Mesenchymal stem cell (in vitro differentiated cells and primary cell): ENCODE results near the gene RBBP8NL.
A peak's percentile ranks its signal among the peaks of the same experiment; 100 is the strongest.

Experiments
- DNase-seq: peaks from one replicate; pipeline ENCODE4 v3.0.0-alpha.2; 2013
- H2AFZ ChIP-seq: one replicate; pipeline ENCODE4 v1.6.1; 2013; ENCODE audit warnings: low read depth, mild to moderate bottlenecking, control low read depth, inconsistent platforms, low read length, moderate library complexity
- H2AK5ac ChIP-seq: 2 replicates; pipeline ENCODE4 v1.6.1; 2013; ENCODE audit warnings: low read length, moderate library complexity, mild to moderate bottlenecking, inconsistent platforms; ENCODE audit not compliant: severe bottlenecking
- H2BK120ac ChIP-seq: one replicate; pipeline ENCODE4 v1.6.1; 2013; ENCODE audit warnings: low read depth, mild to moderate bottlenecking, inconsistent platforms, low read length, moderate library complexity
- H2BK12ac ChIP-seq, 2 experiments: one replicate each; pipeline ENCODE4 v1.6.1; 2013; ENCODE audit warnings: inconsistent platforms in 2 of 2, low read length in 2 of 2, mild to moderate bottlenecking in 2 of 2, moderate library complexity in 2 of 2, control low read depth in 1 of 2
- H2BK15ac ChIP-seq: one replicate; pipeline ENCODE4 v1.6.1; 2013; ENCODE audit warnings: mild to moderate bottlenecking, low read depth, inconsistent platforms; ENCODE audit not compliant: poor library complexity, severe bottlenecking
- H2BK5ac ChIP-seq: 2 replicates; pipeline ENCODE4 v1.6.1; 2013; ENCODE audit warnings: low read depth, mild to moderate bottlenecking, low read length, control low read depth, inconsistent platforms; ENCODE audit not compliant: poor library complexity, severe bottlenecking
- H3K14ac ChIP-seq, 2 experiments: one replicate each; pipeline ENCODE4 v1.6.1; 2013; ENCODE audit warnings: inconsistent platforms in 2 of 2, low read length in 2 of 2, control low read depth in 1 of 2, mild to moderate bottlenecking in 1 of 2, moderate library complexity in 1 of 2
- H3K18ac ChIP-seq, 2 experiments: one replicate each; pipeline ENCODE4 v1.6.1; 2013; ENCODE audit warnings: inconsistent platforms in 2 of 2, low read length in 2 of 2, control low read depth in 1 of 2, low read depth in 1 of 2, mild to moderate bottlenecking in 1 of 2
- H3K23ac ChIP-seq, 2 experiments: one replicate each; pipeline ENCODE4 v1.6.1; 2013; ENCODE audit warnings: inconsistent platforms in 2 of 2, low read length in 2 of 2, mild to moderate bottlenecking in 2 of 2, moderate library complexity in 2 of 2, control low read depth in 1 of 2
- H3K27ac ChIP-seq: 2 replicates; pipeline ENCODE4 v1.5.1; 2013; ENCODE audit warnings: mild to moderate bottlenecking, moderate library complexity, low read length, control low read depth, inconsistent platforms; ENCODE audit not compliant: poor library complexity, severe bottlenecking
- H3K27me3 ChIP-seq, 2 experiments: 2 replicates each; pipeline versions ENCODE4 v1.6.1 to v1.7.0; 2013; ENCODE audit warnings: low read length in 2 of 2, mild to moderate bottlenecking in 2 of 2, moderate library complexity in 2 of 2, control low read depth in 1 of 2, inconsistent platforms in 1 of 2; ENCODE audit not compliant: control insufficient read depth in 1 of 2, insufficient read depth in 1 of 2
- H3K36me3 ChIP-seq, 2 experiments: 2 replicates each; pipeline versions ENCODE4 v1.6.1 to v1.7.0; 2013; ENCODE audit warnings: low read length in 2 of 2, control low read depth in 1 of 2, inconsistent platforms in 1 of 2, low read depth in 1 of 2, mild to moderate bottlenecking in 1 of 2; ENCODE audit not compliant: insufficient read depth in 2 of 2, control insufficient read depth in 1 of 2
- H3K4ac ChIP-seq, 2 experiments: one replicate each; pipeline ENCODE4 v1.6.1; 2013; ENCODE audit warnings: inconsistent platforms in 2 of 2, low read length in 2 of 2, mild to moderate bottlenecking in 2 of 2, moderate library complexity in 2 of 2, control low read depth in 1 of 2, low read depth in 1 of 2
- H3K4me1 ChIP-seq: 2 replicates; pipeline ENCODE4 v1.6.1; 2013; ENCODE audit warnings: low read depth, low read length, control low read depth; ENCODE audit not compliant: control insufficient read depth, insufficient read depth
- H3K4me2 ChIP-seq: 2 replicates; pipeline ENCODE4 v1.6.1; 2013; ENCODE audit warnings: low read length, mild to moderate bottlenecking, inconsistent platforms; ENCODE audit not compliant: poor library complexity, severe bottlenecking
- H3K4me3 ChIP-seq, 2 experiments: 2 replicates each; pipeline versions ENCODE4 v1.5.1 to v1.7.0; 2013; ENCODE audit warnings: low read length in 2 of 2, mild to moderate bottlenecking in 2 of 2, control low read depth in 1 of 2, low read depth in 1 of 2; ENCODE audit not compliant: insufficient read depth in 1 of 2
- H3K79me1 ChIP-seq: replicated peaks from 2 replicates; pipeline ENCODE4 v1.6.1; 2013; ENCODE audit warnings: mild to moderate bottlenecking, control low read depth, low read length, inconsistent platforms; ENCODE audit not compliant: poor library complexity, severe bottlenecking
- H3K9ac ChIP-seq: 2 replicates; pipeline ENCODE4 v1.7.0; 2013; ENCODE audit warnings: mild to moderate bottlenecking, low read length, moderate library complexity
- H3K9me3 ChIP-seq: 2 replicates; pipeline ENCODE4 v1.7.0; 2013; ENCODE audit warnings: mild to moderate bottlenecking, low read length; ENCODE audit not compliant: control insufficient read depth
- H4K8ac ChIP-seq: one replicate; pipeline ENCODE4 v1.6.1; 2013; ENCODE audit warnings: inconsistent platforms, mild to moderate bottlenecking, low read length, moderate library complexity
- H4K91ac ChIP-seq: one replicate; pipeline ENCODE4 v1.6.1; 2013; ENCODE audit warnings: mild to moderate bottlenecking, low read length, inconsistent platforms
- WGBS: methylation state at CpG from one replicate; pipeline ENCODE4 v1.1.7; 2013; ENCODE audit warnings: mixed read lengths; 5-methylcytosine and 5-hydroxymethylcytosine counted together

Gene RBBP8NL

DNA sequence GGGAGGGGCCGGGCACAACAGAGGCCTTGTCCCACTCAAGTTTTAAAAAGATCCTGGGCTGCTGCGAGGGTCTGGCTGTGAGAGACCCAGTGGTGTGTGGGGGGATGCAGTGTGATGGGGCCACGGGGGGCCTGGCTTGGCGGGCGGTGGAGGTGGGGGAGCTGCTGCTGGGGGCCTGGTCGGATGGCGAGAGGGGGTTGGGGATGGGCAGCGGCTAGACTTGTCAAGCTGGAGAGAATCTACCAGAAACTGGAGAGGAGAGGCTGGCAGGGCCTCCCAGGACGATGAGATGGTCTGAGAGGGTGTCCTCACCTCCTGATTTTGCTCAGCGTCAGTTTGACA, 35.3 kb downstream of the RBBP8NL start:
- Histone ChIP-seq H3K18ac (no peak overlapping the region), H3K4me2 (no peak overlapping the region), H3K14ac (no peak overlapping the region), H2BK12ac (no peak overlapping the region), H3K27me3 (no peaks in the 10 kb centered on the region), H3K4ac (no peak overlapping the region), H3K9ac (no peak overlapping the region), H4K91ac (no peak overlapping the region), H2AFZ (no peak overlapping the region), H2AK5ac (no peak overlapping the region), H3K4me3 (no peak overlapping the region), H3K4me1 (peaks cover 23% of the 10 kb centered on the region), H3K27ac (no peak overlapping the region), H4K8ac (no peak overlapping the region), H2BK15ac (no peak overlapping the region), H3K36me3 (peaks cover 54 to 94% of the 10 kb centered on the region in 2 experiments), H3K23ac (no peak overlapping the region), H2BK120ac (no peak overlapping the region), H3K79me1 (peaks cover 18% of the 10 kb centered on the region), H2BK5ac (no peak overlapping the region), H3K9me3 (no peaks in the 10 kb centered on the region)
- no peak for DNase-seq
- WGBS: 95% methylated on average over 10 of the region's 10 CpGs

DNA sequence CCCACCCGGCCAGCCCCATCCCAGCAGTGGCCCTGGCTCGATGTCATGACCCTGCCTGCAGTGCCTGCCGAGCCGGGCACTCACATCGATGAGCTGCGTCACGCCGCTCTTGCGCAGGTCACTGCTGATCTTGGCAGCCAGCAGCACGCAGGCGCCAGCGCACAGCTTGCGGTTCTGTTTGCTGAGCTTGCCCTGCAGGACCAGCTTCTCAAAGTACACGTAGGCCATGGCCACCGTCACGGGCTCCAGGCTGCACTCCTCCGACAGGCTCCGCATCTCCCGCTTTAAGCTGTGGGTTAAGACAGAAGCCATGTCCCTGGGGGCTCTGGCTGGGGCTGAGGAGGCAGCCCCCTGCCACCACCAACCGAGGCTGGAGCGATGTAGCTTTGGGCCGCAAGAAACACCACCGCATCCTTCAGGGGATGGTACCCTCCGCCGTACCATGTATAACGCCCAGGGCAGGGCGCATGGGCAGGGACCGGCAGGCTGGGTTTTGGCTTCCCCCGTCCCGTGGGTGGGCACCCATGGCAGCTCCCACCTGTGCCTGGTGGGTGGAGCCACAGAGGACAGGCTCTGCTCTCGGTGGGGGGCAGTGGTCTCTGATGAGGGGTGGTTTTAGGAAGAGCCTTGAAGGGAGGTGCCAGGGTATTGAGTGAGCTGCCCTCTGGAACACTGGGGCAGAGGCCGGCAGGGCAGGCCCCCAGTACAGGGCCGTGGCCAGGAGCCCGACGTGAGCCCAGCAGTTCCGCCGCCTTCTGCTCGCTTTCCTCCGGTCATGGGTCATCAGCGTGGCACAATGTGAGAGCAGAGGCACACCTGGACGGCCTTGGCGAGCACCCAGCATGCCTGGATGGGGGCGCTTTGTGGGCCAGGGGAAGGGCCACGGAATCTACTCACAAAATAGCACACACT, 35.9 kb downstream of the RBBP8NL start:
- H3K9ac ChIP-seq: no peak overlapping the region
- H3K27ac ChIP-seq: no peak overlapping the region
- DNase-seq: no peak
- no peak overlapping the region for H3K14ac ChIP-seq
- H2BK12ac ChIP-seq: no peak overlapping the region
- H3K36me3 ChIP-seq: peaks cover 54 to 87% of the 10 kb centered on the region in 2 experiments
- no peak overlapping the region for H2BK5ac ChIP-seq
- H4K8ac ChIP-seq: no peak overlapping the region
- no peak overlapping the region for H2AK5ac ChIP-seq
- H3K23ac ChIP-seq: no peak overlapping the region
- no peak overlapping the region for H3K4me2 ChIP-seq
- WGBS: 93% methylated on average over 43 of the region's 44 CpGs
- no peak overlapping the region for H2BK120ac ChIP-seq
- H2AFZ ChIP-seq: no peak overlapping the region
- H3K27me3 ChIP-seq: no peaks in the 10 kb centered on the region
- H3K4me3 ChIP-seq: no peak overlapping the region
- no peak overlapping the region for H2BK15ac ChIP-seq
- H3K4ac ChIP-seq: no peak overlapping the region
- no peak overlapping the region for H4K91ac ChIP-seq
- H3K79me1 ChIP-seq: peaks cover 18% of the 10 kb centered on the region
- no peaks in the 10 kb centered on the region for H3K9me3 ChIP-seq
- H3K4me1 ChIP-seq: peaks cover 23% of the 10 kb centered on the region
- no peak overlapping the region for H3K18ac ChIP-seq

DNA sequence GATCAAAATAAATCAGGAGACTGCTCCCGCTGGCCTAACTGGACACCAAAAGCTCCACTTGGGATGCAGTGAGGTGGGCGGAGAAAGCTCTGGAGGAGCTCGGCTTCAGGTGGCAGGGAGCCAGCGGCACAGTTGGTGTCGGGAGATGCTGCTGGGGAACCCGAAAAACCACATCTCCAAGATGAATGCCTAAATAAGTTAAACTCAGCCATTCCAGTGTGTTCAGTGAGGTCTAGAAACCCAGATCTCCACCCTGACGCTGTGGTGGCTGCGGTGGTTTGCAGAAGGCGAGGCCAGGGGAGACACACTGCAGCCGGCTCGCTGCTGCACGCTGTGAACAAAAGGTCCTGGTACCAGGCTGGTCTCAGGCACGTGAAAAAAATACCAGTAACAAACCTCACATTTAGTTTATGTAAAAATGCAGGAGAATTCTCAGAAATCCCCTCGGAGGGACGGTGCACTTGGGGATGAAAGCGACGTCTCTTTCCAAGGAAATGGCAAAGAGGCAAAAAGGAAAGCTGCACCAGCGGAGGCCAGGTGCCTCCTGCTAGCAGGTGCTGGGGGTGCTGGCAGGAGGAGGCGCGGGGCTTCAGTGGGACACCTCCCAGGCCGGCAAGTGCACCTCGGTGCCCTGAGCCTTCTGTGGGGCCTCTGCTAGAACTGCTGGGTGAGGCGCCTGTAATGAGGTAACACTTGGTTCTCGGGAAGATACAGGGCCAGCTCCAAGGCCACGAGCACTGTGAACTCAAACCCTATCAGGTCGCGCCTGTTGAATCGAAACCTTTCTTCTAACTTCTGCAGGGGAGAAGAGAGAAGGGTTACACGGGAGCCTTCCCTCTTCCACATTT, 36.8 kb downstream of the RBBP8NL start:
- no peak overlapping the region for H3K14ac ChIP-seq
- peaks cover 23% of the 10 kb centered on the region for H3K4me1 ChIP-seq
- no peak overlapping the region for H2BK5ac ChIP-seq
- no peak overlapping the region for H3K9ac ChIP-seq
- no peak overlapping the region for H2BK15ac ChIP-seq
- H3K9me3 ChIP-seq: no peaks in the 10 kb centered on the region
- H3K4me2 ChIP-seq: no peak overlapping the region
- H3K27ac ChIP-seq: no peak overlapping the region
- no peak overlapping the region for H2AFZ ChIP-seq
- peaks cover 18% of the 10 kb centered on the region for H3K79me1 ChIP-seq
- H2BK12ac ChIP-seq: no peak overlapping the region
- no peak overlapping the region for H2AK5ac ChIP-seq
- no peaks in the 10 kb centered on the region for H3K27me3 ChIP-seq
- no peak overlapping the region for H4K91ac ChIP-seq
- H3K23ac ChIP-seq: no peak overlapping the region
- no peak overlapping the region for H3K4me3 ChIP-seq
- no peak overlapping the region for H4K8ac ChIP-seq
- no peak overlapping the region for H3K18ac ChIP-seq
- no peak for DNase-seq
- no peak overlapping the region for H3K4ac ChIP-seq
- H2BK120ac ChIP-seq: no peak overlapping the region
- 92% methylated on average over 25 of the region's 29 CpGs for WGBS
- H3K36me3 ChIP-seq: peaks cover 54 to 79% of the 10 kb centered on the region in 2 experiments

DNA sequence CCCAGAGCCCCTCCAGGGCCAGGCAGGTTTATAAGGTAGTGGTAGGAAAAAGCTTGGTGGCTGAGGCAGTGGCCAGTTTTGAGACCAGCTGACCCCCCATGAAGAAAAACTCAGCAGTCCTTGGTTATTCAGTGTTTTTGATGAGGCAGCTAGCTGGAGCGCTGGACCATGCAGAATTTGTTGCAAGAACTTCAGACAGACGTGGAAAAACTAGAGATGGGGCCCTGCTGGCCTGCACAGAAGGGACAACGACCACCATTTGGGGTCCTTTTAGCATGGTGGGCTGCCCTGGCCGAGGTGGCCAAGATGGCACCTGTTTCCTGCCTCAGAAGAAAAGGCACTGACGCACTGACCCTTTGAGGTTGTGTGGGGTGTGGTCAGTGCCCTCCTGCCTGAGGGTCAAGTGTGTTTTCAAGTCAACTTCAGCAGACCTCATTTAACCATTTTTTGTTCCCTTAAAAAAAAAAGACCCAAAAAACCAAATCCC, 37.7 kb downstream of the RBBP8NL start:
- Histone ChIP-seq H3K4ac (no peak overlapping the region), H3K36me3 (peaks cover 54 to 70% of the 10 kb centered on the region in 2 experiments), H2BK5ac (no peak overlapping the region), H2AFZ (no peak overlapping the region), H3K9me3 (no peaks in the 10 kb centered on the region), H3K14ac (no peak overlapping the region), H3K4me3 (no peak overlapping the region), H3K27ac (peak overlapping the region; percentile 7), H3K79me1 (peaks cover 18% of the 10 kb centered on the region), H3K4me1 (peaks cover 23% of the 10 kb centered on the region), H3K23ac (no peak overlapping the region), H3K4me2 (no peak overlapping the region), H3K27me3 (no peaks in the 10 kb centered on the region), H2AK5ac (no peak overlapping the region), H2BK12ac (no peak overlapping the region), H3K18ac (no peak overlapping the region), H4K8ac (no peak overlapping the region), H4K91ac (no peak overlapping the region), H3K9ac (peak overlapping the region; percentile 96), H2BK120ac (no peak overlapping the region), H2BK15ac (no peak overlapping the region)
- 83% methylated on average over 4 of the region's 5 CpGs for WGBS
- no peak for DNase-seq
